Smooth muscle cell of the brain vasculature (primary cell): Measurements from ENCODE around the gene MDK.
"Not testable (repeated sequence)": the region's sequence is repeated elsewhere in the genome, so short reads cannot be mapped to it uniquely, and the experiment has no call there.

Source experiments
- DNase-seq: peaks from one replicate; pipeline ENCODE4 v3.0.0-alpha.2; 2012; ENCODE audit warnings: low read depth, low spot score

The MDK gene

DNA sequence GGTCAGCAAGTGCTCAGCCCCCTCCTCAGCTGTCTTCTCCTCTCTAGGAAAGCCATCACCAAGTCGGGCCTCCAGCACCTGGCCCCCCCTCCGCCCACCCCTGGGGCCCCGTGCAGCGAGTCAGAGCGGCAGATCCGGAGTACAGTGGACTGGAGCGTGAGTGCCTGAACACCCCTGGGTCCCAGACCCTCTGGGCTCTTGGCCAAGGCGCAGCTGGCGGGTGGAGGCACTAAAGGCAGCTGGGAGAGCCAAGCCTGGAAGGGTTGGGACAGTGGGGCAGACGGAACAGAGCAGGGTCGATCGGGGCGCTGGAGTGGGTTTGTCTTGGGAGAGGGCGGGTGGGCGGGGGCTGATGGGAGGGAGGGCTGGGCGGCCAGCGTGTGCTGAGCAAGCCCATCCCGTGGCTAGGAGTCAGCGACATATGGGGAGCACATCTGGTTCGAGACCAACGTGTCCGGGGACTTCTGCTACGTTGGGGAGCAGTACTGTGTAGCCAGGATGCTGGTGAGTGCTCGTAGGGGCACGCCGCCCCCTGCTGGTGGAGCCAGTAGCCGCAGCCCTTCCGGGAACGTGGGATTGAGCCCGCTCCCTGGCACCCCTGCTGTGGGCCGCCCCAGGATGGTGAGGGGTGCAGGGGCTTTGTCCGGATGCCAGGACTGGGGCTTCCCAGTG, 14.1 kb upstream of the MDK start:
- DNase-seq: no peak

DNA sequence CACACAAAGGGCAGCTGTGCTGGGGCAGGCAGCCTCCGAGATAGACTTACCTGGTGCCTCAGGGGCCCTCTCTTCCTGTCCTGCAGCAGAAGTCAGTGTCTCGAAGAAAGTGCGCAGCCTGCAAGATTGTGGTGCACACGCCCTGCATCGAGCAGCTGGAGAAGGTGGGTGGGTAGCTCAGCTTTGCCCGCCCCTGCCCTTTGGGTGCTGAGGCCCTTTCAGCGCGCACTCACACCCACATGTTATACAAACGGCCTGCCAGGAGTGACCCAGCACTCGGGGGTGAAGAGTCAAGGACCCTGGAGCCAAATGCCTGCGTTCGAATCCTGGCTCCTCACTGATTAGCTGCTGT, 13.6 kb upstream of the MDK start:
- DNase-seq: no peak

DNA sequence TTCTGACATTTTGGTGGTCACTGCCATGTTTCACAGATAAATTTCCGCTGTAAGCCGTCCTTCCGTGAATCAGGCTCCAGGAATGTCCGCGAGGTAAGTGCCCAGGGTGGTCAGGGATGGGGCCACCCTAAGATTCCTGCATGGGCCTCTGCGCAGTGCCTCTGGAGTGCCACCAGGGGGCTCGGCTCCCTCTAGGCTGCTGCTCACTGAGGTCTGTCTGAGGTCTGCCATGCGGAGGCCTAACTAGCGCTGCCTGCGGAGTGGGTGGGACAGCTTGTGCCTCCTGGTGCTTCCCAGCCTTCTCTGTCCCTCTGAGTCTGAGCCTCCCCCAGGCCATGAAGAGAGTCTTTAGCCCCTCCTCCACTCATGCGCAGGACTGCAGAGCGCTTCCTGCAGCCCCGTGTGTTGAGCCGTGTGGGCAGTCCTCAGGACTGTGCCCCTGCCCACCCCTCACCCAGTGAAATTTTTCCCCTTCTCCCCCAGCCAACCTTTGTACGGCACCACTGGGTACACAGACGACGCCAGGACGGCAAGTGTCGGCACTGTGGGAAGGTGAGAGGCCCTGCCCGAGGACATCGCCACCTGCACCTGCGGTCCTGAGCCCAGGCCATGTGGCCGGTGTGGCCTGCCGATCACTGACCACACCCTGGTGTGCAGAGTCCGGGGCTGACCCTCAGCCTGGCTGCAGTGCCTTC, 11.9 kb upstream of the MDK start:
- no peak for DNase-seq

- DNase-seq: no peak
Observed at GRCh38 chr11:46370253-46370652, 11.2 kb upstream of the MDK start.

DNA sequence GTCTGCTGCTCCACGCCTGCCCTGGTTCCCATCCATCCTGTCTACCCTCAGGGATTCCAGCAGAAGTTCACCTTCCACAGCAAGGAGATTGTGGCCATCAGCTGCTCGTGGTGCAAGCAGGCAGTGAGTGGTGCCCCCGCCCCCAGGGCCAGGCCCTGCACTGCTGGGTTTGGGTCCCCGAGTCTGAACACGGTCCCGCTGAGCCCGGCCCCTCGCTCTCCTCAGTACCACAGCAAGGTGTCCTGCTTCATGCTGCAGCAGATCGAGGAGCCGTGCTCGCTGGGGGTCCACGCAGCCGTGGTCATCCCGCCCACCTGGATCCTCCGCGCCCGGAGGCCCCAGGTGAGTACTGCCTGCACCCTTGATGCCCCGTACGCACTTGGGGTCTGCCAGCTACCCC, 10.2 kb upstream of the MDK start:
- DNase-seq: not testable (repeated sequence)

DNA sequence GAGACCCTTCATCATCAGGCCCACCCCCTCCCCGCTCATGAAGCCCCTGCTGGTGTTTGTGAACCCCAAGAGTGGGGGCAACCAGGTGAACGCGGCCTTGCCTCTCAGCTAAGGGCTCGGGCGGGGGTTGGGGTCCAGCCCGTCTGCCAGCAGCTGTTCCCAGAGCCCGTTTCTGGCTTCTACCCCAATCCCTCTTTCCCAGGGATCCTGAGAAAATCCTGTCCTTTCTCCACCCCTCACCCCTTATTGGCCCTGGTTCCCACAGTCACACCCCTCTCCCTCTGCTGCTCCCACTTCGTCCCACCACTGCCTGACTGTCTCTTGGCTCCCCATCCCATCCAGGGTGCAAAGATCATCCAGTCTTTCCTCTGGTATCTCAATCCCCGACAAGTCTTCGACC, 9.4 kb upstream of the MDK start:
- no peak for DNase-seq

GRCh38 chr11:46372501-46372900, 9.0 kb upstream of the MDK start:
- DNase-seq: not testable (repeated sequence)

- no peak for DNase-seq
Observed at GRCh38 chr11:46373787-46374740, 7.4 kb upstream of the MDK start.

- no peak for DNase-seq
Observed at GRCh38 chr11:46374815-46375214, 6.7 kb upstream of the MDK start.

DNA sequence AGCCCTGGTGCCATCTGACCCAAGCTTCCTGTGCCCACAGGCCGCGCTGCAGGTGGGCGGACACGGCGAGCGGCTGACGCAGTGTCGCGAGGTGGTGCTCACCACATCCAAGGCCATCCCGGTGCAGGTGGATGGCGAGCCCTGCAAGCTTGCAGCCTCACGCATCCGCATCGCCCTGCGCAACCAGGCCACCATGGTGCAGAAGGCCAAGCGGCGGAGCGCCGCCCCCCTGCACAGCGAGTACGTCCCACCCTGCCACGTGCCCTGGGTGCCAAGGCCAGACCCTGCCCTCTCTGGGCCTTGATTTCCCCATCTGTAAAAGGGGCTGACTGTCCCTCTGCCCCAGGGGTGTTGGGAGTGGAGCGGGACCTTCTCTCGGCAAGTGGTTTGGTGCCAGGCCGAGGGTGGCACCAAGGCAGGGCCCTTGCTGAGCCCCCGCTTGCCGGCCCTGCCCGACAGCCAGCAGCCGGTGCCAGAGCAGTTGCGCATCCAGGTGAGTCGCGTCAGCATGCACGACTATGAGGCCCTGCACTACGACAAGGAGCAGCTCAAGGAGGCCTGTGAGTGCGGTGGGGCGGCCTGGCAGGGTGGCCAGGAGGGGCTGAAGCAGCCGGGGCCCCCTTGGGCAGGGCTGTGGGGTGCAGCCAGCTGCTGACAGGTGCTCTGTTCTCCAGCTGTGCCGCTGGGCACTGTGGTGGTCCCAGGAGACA, 5.9 kb upstream of the MDK start:
- no peak for DNase-seq

GRCh38 chr11:46376258-46377050, 5.0 kb upstream of the MDK start:
- DNase-seq: no peak

DNA sequence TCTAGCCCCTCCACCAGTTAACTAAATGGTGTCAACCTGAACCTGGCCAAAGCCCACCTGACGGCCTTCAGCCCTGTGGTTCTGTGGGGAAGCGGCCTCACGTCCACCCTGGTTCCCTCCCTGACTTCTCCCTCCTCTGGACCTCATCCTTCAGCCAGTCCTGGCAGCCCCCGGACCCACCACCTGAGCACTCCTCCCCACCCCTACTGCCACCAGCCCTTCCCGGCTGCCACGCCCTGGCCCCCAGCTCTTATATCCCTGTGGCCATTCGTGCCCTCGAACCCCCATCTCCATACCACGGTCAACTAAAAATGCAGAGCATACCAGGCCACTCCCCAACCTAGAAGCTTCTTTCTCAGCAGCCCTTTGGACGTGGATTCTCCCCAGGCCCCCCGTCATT, 4.2 kb upstream of the MDK start:
- no peak for DNase-seq

DNA sequence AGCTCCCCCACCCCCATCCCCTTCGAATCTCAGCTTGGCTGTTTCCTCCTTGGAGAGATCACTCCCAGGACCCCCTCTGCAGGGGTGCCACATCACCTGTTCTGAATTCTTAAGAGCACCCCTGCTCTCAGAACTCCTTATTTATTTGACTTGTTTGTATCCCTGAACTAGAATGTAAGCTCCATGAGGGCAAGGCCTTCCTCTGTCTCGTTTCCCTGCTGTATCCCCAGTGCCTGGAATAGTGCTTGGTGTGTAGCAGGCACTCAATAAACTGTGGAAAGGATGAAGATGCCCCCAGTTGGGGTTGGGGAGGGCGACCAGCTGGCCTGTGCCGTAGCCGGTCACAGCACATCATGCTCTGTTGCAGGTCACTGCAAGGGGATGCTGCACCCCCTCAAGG, 3.6 kb upstream of the MDK start:
- no peak for DNase-seq

GRCh38 chr11:46378296-46378695, 3.2 kb upstream of the MDK start:
- no peak for DNase-seq

GRCh38 chr11:46378811-46379481, 2.5 kb upstream of the MDK start:
- DNase-seq: no peak

- not testable (repeated sequence) for DNase-seq
Observed at GRCh38 chr11:46379482-46380293, 1.8 kb upstream of the MDK start.

- DNase-seq: no peak
Observed at GRCh38 chr11:46380340-46381047, 975 bp upstream of the MDK start.

GRCh38 chr11:46381819-46382645, 563 bp downstream of the MDK start:
- no peak for DNase-seq
